Uterus (tissue), 2 donors: ENCODE measurements around the gene BTBD2.

Source experiments
- POLR2A ChIP-seq, 2 donors: fragments of 450-650 bp; IDR thresholded peaks; one replicate each; pipeline ENCODE4 v1.6.1; 2016; ENCODE audit warnings: antibody characterized with exemption in 2 of 2, mild to moderate bottlenecking in 1 of 2, moderate library complexity in 1 of 2
- TF ChIP-seq, protein P1 (sequence below), 4 experiments: fragments of 200-600 bp in 2 of 4; fragments of 450-650 bp in 2 of 4; sonication (generic) in 2 of 4; IDR thresholded peaks; one replicate each; pipeline ENCODE4 v1.5.1; 2016 to 2019; ENCODE audit warnings: antibody characterized with exemption in 4 of 4, mild to moderate bottlenecking in 2 of 4, moderate library complexity in 1 of 4

- no peak for TF ChIP-seq POLR2A (IDR thresholded peaks at IDR 0.05)
- TF ChIP-seq, protein P1, sequence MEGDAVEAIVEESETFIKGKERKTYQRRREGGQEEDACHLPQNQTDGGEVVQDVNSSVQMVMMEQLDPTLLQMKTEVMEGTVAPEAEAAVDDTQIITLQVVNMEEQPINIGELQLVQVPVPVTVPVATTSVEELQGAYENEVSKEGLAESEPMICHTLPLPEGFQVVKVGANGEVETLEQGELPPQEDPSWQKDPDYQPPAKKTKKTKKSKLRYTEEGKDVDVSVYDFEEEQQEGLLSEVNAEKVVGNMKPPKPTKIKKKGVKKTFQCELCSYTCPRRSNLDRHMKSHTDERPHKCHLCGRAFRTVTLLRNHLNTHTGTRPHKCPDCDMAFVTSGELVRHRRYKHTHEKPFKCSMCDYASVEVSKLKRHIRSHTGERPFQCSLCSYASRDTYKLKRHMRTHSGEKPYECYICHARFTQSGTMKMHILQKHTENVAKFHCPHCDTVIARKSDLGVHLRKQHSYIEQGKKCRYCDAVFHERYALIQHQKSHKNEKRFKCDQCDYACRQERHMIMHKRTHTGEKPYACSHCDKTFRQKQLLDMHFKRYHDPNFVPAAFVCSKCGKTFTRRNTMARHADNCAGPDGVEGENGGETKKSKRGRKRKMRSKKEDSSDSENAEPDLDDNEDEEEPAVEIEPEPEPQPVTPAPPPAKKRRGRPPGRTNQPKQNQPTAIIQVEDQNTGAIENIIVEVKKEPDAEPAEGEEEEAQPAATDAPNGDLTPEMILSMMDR (IDR thresholded peaks at IDR 0.05), result no peak
Observed at GRCh38 chr19:1985588-1986356, 29.7 kb downstream of the BTBD2 start.
